Measurements from ENCODE around the gene ZNF296. TPM values are rescaled to one million over a fixed set of nuclear protein-coding genes. Genes with fewer than 3 reads are reported as not detected.

ZNF296 gene
- total RNA-seq, 1 donor from 2014 or later: 3.0 TPM

DNA sequence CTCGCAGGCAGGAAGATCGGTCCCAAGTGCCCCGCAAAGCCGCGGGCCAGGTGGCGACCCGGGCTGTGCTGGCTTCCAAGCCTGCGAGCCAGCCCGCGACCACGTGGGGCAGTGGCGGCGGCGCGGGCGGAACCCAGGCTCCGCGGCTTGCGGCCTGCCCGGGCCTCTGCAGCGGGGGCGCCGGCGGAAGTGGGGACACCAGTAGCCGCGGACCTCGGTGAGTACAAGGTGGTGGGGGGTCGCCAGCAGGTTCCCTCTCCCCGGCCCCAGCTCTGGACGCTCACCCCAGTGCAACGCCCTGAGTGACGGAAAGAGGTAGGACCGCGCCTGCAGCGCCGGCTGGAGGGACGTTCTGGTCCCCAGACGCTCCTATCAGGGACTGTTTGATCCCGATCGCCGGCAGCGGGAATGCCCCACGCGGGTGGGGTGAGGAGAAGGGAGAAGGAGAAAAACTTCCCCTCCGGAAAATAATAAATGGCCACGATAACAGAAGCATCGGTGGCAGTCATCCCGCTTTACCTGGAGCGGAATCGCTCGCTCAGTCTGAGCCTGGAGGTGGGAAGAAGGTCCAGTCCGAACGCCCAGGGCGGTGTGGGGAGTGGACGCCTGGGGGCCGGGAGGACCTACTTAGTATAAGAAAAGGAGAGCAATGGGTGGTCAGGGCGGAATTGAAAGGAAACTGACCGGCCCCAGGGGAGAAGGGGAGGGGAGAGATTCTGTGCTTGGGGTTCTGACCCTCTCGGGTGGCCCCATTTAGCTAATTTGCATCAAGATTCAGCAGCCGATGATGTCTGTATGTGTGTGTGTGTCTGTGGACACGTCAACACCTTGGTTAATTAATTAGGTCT, 3.0 kb upstream of the ZNF296 start, which contains the start of gene GEMIN7:
Gene GEMIN7 (plus strand): TSS at position 198 of the 848 bp plus-strand sequence. CDS start 10,855 bp downstream, outside the sequence.
- Histone ChIP-seq H3K27ac (ENCODE audit: low read depth, low read length) (peak within 1 kb of the TSS; percentile 73), H3K4me2 (ENCODE audit: low read length) (peak within 1 kb of the TSS; percentile 96), H2AFZ (ENCODE audit: low read depth, low read length) (peak within 1 kb of the TSS; percentile 89), H4K20me1 (ENCODE audit: insufficient read depth, low read length) (peaks cover 29% of the 10 kb centered on the region), H3K4me1 (ENCODE audit: insufficient read depth, low read length) (peaks cover 14% of the 10 kb centered on the region), H3K9ac (ENCODE audit: low read length) (peak within 1 kb of the TSS; percentile 94), H3K4me3 (ENCODE audit: insufficient read depth, low read depth, low read length) (peak within 1 kb of the TSS; percentile 81), H3K9me3 (ENCODE audit: insufficient read depth, low read depth, low read length) (no peaks in the 10 kb centered on the region), H3K79me2 (ENCODE audit: insufficient read depth, low read length) (peaks cover 46% of the 10 kb centered on the region), H3K27me3 (ENCODE audit: insufficient read depth, low read length) (no peaks in the 10 kb centered on the region), H3K36me3 (ENCODE audit: insufficient read depth, low read length) (no peaks in the 10 kb centered on the region)
- peaks cover 4% of the 10 kb centered on the region for H3K4me1 Mint-ChIP-seq (ENCODE audit: low read depth, unreplicated experiment)
- H3K27ac Mint-ChIP-seq (ENCODE audit: unreplicated experiment): peak within 1 kb of the TSS; percentile 99
- H3K36me3 Mint-ChIP-seq (ENCODE audit: low read depth, unreplicated experiment): peaks cover 8% of the 10 kb centered on the region
- DNase-seq (ENCODE audit: low read depth) (peak; percentile 51), FAIRE-seq (no peak)
- TF ChIP-seq, protein P1, sequence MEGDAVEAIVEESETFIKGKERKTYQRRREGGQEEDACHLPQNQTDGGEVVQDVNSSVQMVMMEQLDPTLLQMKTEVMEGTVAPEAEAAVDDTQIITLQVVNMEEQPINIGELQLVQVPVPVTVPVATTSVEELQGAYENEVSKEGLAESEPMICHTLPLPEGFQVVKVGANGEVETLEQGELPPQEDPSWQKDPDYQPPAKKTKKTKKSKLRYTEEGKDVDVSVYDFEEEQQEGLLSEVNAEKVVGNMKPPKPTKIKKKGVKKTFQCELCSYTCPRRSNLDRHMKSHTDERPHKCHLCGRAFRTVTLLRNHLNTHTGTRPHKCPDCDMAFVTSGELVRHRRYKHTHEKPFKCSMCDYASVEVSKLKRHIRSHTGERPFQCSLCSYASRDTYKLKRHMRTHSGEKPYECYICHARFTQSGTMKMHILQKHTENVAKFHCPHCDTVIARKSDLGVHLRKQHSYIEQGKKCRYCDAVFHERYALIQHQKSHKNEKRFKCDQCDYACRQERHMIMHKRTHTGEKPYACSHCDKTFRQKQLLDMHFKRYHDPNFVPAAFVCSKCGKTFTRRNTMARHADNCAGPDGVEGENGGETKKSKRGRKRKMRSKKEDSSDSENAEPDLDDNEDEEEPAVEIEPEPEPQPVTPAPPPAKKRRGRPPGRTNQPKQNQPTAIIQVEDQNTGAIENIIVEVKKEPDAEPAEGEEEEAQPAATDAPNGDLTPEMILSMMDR (IDR thresholded peaks at IDR 0.05; ENCODE audit: insufficient read depth, low read depth, low read length): no peak
- no peak for TF ChIP-seq EZH2 (IDR thresholded peaks at IDR 0.05; ENCODE audit: insufficient read depth, low read length)
- peaks cover 2% of the 10 kb centered on the region for H3K9me3 Mint-ChIP-seq (ENCODE audit: unreplicated experiment)
- H3K27me3 Mint-ChIP-seq (ENCODE audit: low read depth, unreplicated experiment): peaks cover 3% of the 10 kb centered on the region
- H3K4me3 Mint-ChIP-seq (ENCODE audit: unreplicated experiment): peak within 1 kb of the TSS; percentile 100

DNA sequence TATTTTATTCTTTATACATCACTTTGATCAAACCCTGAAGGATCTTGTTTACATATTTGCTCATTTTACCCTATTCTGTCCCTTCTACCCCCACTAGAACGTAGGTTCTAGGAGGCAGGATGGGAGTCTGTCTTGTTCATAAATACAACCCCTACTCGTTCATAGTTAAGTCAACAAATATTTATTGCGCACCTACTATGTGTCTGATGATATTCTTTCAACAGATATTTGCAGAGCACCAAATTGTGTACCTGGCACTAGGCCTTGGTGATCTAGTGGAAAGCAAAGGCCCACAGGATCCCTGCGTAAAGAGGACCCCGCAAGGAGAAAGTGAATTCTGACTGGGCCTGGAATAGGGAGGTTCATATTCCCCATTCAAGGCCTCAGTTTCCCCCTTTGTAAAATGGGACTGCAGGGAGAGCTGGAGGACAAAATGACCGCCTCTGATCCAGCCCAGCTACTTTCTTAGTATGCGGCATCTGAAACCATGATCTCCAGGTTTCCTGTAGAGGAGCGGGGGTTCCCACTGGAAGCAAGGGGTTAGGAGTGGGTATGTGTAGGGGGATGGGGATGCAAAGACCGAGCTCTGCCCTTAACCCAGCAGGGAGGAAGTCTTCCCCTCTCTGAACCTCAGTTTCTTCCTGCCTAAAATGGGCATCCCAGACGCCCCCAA, 2.2 kb upstream of the ZNF296 start:
- Mint-ChIP-seq H3K27ac (ENCODE audit: unreplicated experiment) (peak overlapping the region; percentile 53), H3K4me3 (ENCODE audit: unreplicated experiment) (peak overlapping the region; percentile 66)
- no peak for FAIRE-seq

More for the DNA sequence above, 2.2 kb upstream of the ZNF296 start:
- H3K36me3 Mint-ChIP-seq (ENCODE audit: low read depth, unreplicated experiment): peaks cover 8% of the 10 kb centered on the region
- Histone ChIP-seq H4K20me1 (ENCODE audit: insufficient read depth, low read length) (peaks cover 27% of the 10 kb centered on the region), H3K4me2 (ENCODE audit: low read length) (peak overlapping the region; percentile 96), H3K9me3 (ENCODE audit: insufficient read depth, low read depth, low read length) (no peaks in the 10 kb centered on the region), H3K27me3 (ENCODE audit: insufficient read depth, low read length) (no peaks in the 10 kb centered on the region), H3K9ac (ENCODE audit: low read length) (peak overlapping the region; percentile 94), H2AFZ (ENCODE audit: low read depth, low read length) (peak overlapping the region; percentile 89), H3K36me3 (ENCODE audit: insufficient read depth, low read length) (no peaks in the 10 kb centered on the region), H3K4me1 (ENCODE audit: insufficient read depth, low read length) (peaks cover 14% of the 10 kb centered on the region), H3K79me2 (ENCODE audit: insufficient read depth, low read length) (peaks cover 45% of the 10 kb centered on the region), H3K4me3 (ENCODE audit: insufficient read depth, low read depth, low read length) (peak overlapping the region; percentile 81), H3K27ac (ENCODE audit: low read depth, low read length) (peak overlapping the region; percentile 6)
- peaks cover 3% of the 10 kb centered on the region for H3K27me3 Mint-ChIP-seq (ENCODE audit: low read depth, unreplicated experiment)
- peaks cover 4% of the 10 kb centered on the region for H3K4me1 Mint-ChIP-seq (ENCODE audit: low read depth, unreplicated experiment)
- no peak for TF ChIP-seq EZH2 (IDR thresholded peaks at IDR 0.05; ENCODE audit: insufficient read depth, low read length)
- TF ChIP-seq, protein P1 (IDR thresholded peaks at IDR 0.05; ENCODE audit: insufficient read depth, low read depth, low read length): no peak
- H3K9me3 Mint-ChIP-seq (ENCODE audit: unreplicated experiment): peaks cover 2% of the 10 kb centered on the region
- no peak for DNase-seq (ENCODE audit: low read depth)
